GM18870 (cell line): ENCODE measurements around the gene KLHL35.

Experiments
- ATAC-seq: cut with Tn5 transposase; IDR thresholded peaks from one replicate; pipeline ENCODE4 v1.9.1; 2021; ENCODE audit warnings: moderate library complexity; ENCODE audit not compliant: unreplicated experiment

KLHL35 gene

GRCh38 chr11:75469785-75470405 is 36.9 kb upstream of the KLHL35 start:
- no peak for ATAC-seq

- no peak for ATAC-seq
Measured at GRCh38 chr11:75468534-75469340, 35.7 kb upstream of the KLHL35 start.

DNA sequence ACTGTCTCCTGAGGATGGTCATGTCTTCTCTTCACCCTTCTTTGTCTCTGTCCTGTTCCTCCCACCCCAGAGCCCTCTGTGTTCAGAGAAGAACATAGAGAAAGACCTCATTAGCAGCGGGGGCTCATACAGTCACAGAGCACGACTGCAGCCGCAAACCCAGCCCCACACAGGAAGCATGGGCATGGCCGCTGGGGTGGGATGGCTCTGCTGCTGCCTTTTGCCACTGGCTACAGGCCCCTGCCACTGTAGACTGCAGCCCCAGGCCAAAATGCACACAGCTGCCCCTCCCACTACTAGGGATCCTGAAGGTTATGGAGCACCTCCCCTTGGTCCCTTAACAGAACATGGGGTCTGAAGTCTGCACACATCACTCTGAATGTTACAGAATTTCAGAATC is 34.9 kb upstream of the KLHL35 start:
- ATAC-seq = no peak

DNA sequence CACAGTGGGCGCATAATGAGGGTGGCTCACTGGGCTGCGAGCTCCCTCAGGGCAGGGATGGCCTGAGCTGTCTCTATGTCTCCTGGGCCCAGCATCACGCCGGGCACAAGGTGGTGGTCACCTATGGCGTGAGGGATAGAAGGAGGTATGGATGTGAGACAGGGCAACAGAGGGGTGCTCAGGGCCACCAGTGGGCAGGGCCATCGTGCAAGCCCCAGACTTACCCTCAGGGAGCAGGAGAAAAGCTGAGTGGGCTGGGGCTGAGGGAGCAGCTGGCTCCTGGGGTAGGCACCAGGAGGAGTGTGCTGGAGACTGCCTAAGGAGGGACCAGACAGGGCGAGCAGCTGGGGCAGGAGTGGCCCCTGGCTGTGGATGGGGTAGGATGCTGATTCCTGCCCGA is 34.3 kb upstream of the KLHL35 start:
- ATAC-seq = no peak

- ATAC-seq = no peak
Measured at GRCh38 chr11:75465701-75466531, 32.9 kb upstream of the KLHL35 start.

- no peak for ATAC-seq
Measured at GRCh38 chr11:75463106-75463774, 30.2 kb upstream of the KLHL35 start.

- no peak for ATAC-seq
Measured at GRCh38 chr11:75462117-75462653, 29.2 kb upstream of the KLHL35 start.

DNA sequence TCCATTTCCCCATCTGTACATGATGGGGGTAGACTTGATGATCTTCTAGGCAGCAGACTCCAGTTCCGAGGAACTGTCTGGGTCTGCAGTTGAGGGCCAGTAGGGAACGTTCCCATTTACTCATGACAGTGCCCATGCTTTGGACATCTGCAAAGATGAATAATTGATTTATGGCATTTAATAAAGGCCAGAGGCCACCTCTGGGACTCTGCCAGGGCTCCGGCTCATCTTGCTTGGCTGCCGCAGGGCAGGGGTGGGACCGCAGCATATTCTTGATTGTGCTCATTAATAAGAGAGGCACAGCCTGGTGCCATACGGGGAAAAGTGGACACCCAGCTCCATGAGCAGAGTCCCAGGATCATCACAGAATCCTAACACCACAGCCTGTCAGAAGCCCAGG is 28.1 kb upstream of the KLHL35 start:
- no peak for ATAC-seq

DNA sequence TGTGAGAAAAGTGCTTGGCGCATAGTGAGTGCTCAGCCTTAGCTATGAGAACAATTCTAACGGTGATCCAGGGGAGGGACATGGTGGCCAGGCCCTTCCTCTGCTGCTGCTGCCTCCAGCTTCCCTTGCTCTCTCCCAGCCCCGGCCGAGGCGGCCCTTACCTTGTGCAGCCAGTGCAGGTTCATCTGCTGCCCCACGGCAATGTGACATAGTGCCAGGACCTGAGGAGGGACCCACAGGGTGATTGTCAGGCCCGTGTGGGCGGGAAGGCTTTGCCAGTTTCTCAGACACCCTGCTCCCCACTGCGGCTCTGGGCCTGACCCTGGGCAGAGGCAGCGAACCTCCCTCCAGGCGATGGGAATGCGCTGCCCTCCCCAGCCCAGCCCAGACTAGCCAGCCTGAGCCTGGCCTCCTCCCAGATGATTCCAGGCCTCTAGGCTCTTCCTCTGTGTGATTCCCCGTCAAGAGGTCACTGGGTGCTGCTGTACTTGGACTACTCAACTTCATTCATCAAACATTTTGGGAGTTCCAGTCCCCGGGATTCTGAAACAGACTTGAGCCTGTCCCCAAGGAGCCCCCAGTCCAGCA is 23.7 kb upstream of the KLHL35 start:
- no peak for ATAC-seq

GRCh38 chr11:75454987-75455386 is 22.0 kb upstream of the KLHL35 start:
- no peak for ATAC-seq

DNA sequence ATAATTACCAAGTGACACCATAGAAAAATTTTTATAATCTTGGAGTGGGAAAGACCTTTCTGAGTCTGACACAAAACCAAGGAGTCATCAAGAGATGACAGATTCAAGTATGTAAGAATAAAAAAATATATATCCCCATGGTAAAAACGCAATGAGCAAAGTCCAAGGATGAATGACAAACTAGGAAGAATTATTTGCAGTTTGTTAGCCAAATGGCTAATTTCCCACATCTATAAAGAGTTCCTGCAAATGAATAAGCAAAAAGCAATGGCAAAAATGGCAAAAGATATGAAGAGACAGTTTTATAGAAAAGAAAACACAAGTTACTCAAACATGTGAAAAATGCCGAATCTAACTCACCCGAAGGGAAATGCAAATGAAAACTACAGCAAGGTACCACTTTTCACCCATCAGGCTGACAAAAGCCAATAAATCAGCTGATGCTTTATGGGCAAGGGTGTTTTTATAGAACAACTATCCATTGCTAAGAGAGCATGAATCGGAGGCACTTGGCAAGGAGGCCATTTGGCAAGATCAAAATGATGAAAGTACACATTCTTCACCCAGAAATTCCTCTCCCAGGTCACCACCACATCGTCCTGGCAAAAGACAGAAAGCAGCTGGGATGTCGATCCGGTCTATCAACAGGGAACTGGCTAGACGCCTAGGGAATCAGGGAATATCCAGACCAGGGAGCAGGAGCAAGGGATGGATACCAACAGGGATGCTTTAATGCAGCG is 21.1 kb upstream of the KLHL35 start:
- ATAC-seq = no peak

DNA sequence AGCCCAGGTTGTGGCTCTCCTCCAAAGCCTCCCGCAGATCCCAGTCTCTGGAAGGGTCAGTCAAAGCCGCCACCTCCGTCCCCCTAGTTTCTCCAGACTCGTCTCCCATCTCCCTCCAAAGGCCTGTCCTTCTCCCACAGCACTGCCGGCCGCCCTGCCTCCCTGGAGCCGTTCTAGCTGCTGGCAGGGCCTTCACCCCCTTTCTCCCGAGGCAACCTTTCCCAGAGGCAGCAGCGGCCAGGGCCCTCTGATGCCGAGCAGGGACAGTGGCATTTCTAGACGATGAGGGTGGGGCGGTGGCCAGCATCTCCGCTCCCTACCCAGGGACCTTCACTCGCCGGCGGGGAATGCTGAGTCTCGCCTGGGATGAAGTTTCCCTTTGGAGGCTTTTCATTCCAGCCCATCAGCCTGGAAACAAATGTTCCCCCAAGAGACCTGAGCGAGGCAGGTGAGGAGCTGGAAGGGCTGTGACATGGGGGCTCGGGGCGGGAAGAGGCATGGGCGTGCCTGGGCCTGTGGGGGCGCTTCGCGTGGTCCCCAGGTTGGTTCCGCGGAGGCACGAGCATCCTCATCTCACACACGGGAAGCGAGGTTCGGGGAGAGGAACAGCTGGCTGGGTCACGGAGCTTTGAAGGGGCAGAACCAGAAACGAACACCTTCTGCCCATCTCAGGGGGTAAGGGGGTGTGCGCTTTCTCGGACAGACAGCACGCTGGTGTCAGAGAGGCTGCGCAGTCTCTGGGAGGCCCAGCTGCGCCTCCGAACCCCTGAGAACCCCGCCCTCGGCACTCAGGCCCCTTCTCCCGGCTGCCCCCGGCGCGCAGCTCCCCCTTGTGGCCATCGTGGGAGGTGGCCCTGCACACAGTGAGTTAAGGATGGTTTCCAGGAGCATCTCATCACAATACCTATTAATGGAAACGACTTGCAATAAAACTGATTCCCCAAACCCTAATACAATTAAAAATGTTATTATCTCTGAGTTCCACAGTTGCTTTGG is 18.1 kb upstream of the KLHL35 start:
- no peak for ATAC-seq

GRCh38 chr11:75450236-75450635 is 17.2 kb upstream of the KLHL35 start:
- ATAC-seq = no peak

DNA sequence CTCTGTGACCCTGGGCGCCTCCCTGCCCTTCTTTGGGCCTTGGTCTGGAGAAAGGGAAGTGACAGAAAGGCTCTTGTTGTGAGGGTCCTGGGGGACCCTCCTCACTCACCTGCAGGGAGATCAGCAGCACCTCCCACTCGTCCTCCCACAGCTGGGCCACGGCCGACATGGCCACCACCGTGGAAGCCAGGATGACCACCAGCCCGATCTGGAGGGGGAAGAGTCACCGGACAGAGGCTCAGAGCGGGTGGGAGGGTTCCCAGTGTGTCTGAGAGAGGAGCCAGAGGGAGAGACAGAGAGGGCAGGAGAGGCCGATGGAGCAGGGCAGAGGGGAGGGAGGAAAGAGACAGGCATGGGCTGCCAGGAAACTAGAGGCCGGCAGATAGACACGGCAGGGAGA is 16.8 kb upstream of the KLHL35 start:
- no peak for ATAC-seq

DNA sequence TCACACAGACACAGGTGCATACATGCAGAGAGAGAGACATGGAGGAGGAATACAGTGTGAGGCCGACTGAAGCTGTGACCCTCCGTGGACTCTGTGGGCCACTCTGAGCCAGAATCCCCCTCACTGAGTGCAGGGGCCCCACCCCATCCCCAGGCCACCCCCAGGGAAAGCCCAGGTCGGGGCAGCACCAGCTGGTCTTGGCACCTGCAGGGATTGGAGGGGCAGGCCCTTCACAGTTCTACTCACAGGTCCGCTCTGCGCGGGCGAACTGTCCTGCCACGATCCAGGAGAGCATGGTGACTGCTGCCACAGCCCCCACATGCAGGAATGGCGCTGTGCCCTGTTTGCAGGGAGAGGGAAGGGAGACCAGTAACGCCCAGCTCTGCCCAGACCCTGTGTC is 16.3 kb upstream of the KLHL35 start:
- ATAC-seq = no peak

DNA sequence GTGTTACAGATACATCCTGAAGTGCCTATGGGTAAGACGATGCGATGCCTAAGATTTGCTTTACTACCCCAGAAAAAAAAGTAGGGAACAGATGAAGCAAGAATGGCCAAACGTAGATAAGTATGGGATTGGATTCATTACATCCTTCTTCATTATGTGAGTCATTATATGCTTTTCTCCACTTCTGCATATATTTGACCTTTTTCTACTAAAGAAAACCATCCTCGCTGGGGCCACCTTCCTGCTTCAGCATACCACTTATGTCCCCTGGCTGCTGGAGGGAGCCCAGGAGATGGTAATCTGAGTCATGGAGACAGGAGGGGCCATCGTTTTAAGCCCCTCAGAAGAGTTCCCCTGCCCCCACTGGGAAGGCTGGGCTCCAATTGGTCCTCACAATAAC is 14.4 kb upstream of the KLHL35 start:
- ATAC-seq = no peak

DNA sequence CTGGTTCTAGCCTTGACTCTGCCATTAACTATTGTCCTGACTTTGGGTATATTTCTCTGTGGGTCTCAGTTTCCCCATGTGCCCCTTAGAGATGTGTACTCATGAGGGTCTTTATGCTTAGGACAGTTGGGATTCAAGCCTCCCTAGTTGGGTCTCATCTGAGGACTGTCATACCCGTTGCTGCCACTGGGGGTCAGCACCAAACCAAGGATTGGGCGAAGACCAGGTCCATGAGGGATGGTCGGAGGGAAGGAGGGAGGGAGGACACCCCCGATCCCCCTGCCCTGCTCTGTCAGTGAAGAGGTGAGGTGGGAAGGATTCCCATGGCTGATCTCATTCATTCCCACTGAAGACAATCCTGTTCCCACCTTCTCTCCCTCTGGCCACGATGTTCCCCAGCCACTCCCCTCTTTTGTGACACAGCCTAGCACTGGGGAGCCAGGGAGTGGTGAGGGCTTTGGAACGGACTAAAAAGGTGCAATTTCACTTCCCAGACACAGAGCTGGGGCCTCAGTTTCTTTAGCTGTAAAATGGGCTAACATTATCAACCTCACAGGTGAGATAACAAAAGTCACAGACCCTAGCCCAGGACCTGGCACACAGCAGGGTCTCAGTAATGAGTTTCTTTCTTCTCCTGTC is 12.4 kb upstream of the KLHL35 start:
- ATAC-seq = no peak

DNA sequence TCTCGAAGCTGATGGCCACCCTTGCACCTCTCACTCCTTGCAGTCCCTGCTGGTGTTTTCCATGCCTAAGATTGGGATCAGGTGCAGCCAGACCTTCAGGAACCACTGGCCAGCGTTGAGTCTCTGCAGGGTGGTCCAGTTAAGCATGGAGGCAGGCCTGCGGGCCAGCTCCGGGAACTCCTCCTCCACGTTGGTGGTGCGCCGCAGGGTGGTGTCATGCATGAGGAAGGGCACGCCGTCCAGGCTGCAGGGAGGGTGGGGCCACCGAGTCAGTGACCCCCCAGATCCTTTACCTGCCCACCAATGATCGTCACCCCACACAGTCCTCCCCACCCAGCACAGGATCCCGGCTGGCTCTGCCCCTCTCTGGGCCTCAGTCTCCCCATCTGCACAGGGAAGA is 10.0 kb upstream of the KLHL35 start:
- no peak for ATAC-seq
